Stimulated activated CD4-positive, alpha-beta T cell treated with anti-CD3 and anti-CD28 coated beads, Interleukin-2, amount 100 ng/mL, for 24 hours (primary cell): ENCODE data around the gene KRCC1.
"Not testable (repeated sequence)": the region's sequence is repeated elsewhere in the genome, so short reads cannot be mapped to it uniquely, and the experiment has no call there.

Experiments used
- DNase-seq, 2 donors: peaks; one replicate each; pipeline ENCODE4 v3.0.0-alpha.2; 2020

The KRCC1 gene

DNA sequence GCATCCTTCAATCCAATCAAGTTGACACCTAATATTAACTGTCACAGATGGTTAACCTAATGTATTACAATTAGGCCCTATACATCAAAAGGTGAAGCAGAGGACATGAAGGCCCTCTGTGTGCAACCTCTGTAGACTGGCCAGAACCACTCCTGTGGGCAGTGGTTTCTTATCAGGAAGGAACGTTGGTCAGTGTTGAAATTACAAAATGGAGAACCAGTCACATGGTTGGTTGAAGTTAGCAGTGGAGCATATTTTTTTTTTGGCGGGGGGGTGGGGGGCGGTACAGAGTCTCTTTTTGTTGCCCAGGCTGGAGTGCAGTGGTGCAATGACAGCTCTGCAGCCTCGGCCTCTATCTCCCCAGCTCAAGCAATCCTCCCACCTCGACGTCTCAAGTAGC is 59.0 kb downstream of the KRCC1 start:
- no peak for DNase-seq

DNA sequence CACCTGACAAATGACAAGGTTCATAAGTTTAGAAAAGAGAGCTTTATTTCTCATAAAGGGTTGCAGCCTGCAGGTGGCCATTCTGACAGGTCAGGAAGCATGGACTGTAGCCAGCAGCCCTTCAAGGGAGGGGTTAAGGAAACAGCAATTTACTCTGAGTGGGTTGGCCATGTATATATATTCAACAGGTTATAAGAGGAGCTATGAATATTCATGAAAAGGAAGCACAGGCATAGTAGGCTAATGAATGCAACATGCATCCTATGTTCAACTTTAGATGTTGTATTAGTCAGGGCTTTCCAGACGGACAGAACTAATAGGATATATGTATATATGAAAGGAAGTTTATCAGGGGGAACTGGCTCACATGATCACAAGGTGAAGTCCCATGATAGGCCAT is 59.8 kb downstream of the KRCC1 start:
- no peak for DNase-seq

DNA sequence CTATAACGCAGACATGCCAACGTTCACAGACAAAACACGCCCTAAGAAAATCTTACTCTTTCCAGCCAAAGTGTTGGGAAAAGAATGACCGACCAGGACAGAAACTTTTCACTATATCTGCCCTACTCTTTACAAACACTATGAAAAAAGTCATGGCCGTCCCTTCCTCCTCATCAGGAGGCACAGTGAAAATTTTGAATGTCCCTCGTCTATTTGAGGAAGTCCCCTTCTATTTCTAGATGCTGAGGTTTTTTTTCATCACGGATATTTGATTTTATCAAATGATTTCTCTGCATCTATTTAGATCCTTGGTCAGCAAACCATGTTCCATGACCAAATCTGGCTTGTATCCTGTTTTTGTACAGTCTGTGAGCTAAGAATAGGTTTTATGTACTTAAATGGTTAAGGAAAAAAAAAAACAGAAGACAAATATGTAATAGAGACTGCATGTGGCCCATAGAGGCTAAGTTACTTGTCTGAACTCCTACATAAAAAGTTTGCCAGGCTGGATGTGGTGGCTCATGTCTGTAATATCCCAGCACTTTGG is 61.2 kb downstream of the KRCC1 start:
- not testable (repeated sequence) for DNase-seq

GRCh38 chr2:87992569-87992968 is 63.0 kb downstream of the KRCC1 start:
- not testable (repeated sequence) for DNase-seq

DNA sequence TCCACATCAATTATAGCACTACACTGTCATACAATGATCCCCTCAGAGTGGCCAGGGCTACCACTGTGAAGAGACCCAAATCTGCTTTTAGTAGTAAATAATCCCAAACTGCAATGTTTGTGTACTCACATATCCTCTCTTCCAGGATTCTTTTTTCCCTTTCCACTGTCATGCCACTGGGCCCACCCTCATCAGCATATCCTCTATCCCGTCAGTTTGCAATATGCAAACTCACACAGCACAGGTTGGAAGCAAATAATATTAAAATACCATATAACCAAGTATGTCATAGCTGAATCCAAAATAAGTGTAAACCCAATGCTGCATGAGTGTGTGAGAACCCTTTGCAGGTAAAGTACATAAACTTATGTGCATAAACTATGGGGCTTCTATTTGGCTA is 68.1 kb downstream of the KRCC1 start:
- not testable (repeated sequence) for DNase-seq

GRCh38 chr2:87985902-87986301 is 69.7 kb downstream of the KRCC1 start:
- DNase-seq = not testable (repeated sequence)

DNA sequence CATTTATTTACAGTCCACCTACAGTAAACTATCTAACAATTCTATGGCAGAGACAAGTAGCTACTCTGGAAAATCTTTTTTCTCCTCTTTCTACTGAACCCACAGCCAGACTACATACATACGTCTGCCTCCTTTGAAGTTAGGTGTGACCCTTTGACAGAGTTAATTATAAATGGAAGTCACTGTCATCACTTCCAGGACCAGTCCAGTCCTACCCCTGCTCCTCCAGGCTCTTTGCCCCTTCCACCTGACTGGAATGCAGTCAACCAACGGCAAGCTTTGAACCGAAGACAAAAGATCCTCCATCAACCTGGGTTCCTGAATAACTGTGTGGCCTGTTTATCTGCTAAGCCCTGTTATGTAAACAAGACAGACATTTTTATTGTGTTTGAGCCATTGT is 74.4 kb downstream of the KRCC1 start:
- DNase-seq = not testable (repeated sequence)
